ENCODE results near the gene FBXL4. TPM values are rescaled to one million over a fixed set of nuclear protein-coding genes. Genes with fewer than 3 reads are reported as not detected.
A peak's percentile ranks its signal among the peaks of the same experiment; 100 is the strongest.

FBXL4 gene
- total RNA-seq, 1 experiment from 2014 or later, result 5.1 TPM

DNA sequence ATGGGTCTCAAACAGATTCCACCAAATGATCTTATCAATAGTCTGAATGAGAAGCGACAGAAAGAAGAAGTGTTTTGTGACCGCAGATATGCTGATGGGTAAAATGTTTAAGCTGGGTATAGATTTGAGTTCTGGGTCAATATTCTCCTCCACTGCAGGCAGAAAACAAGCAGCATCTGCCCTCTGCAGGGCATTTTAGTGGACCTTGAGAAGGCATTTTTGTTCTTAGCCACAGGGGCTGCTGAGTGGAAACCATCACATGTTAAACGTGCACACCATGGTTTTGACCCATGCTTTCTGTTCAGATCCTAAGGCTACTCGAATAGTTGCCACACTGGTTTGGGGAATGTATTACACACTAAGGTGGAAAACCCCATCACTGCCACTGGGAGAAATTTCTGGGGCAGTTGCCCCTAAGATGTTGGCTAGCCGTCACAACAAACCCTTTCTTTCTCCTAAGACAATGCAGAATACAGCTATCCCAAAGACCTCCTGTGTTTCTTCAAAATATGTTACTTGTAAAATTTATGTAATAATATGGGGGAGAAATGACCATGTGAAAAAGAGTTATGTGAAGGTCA lies 107.9 kb downstream of the FBXL4 start:
- H4K20me1 ChIP-seq (ENCODE audit: control insufficient read depth, insufficient read depth, insufficient read length), result no peaks in the 10 kb centered on the region
- H3K79me1 ChIP-seq (ENCODE audit: insufficient read depth, low read depth, low read length, poor library complexity, severe bottlenecking), result no peaks in the 10 kb centered on the region
- no peaks in the 10 kb centered on the region for H3K9me3 ChIP-seq (ENCODE audit: control insufficient read depth, low read depth, low read length)
- H3K14ac ChIP-seq (ENCODE audit: insufficient read depth, low read length), result no peak overlapping the region
- H4K5ac ChIP-seq (ENCODE audit: insufficient read length, low read depth, low read length), result no peak overlapping the region
- H3K9ac ChIP-seq (ENCODE audit: extremely low read depth, insufficient read length, low read length), result no peak overlapping the region
- Mint-ChIP-seq H3K27me3 (ENCODE audit: low read depth) (peaks cover 98% of the 10 kb centered on the region), H3K4me3 (no peak overlapping the region), H3K36me3 (ENCODE audit: insufficient read depth in 1 of 3, low read depth in 3 of 3) (no peaks in the 10 kb centered on the region; a peak in 1 of 7 replicates), H3K27ac (no peak overlapping the region), H3K4me1 (peaks cover 29 to 50% of the 10 kb centered on the region in 2 experiments), H3K9me3 (no peaks in the 10 kb centered on the region; a peak in 1 of 5 replicates)
- no peak overlapping the region for H3K56ac ChIP-seq (ENCODE audit: insufficient read length, low read depth, low read length)
- H2BK120ac ChIP-seq (ENCODE audit: low read depth, low read length, poor library complexity, severe bottlenecking), result no peak overlapping the region
- H4K8ac ChIP-seq (replicated peaks; ENCODE audit: insufficient read length, low read depth, low read length), result no peak overlapping the region
- no peak overlapping the region for H2BK5ac ChIP-seq (ENCODE audit: insufficient read length, low read length)
- H3K4me2 ChIP-seq (ENCODE audit: insufficient read depth, insufficient read length, low read length), result no peak overlapping the region
- H2AK5ac ChIP-seq (ENCODE audit: insufficient read length, low read length), result no peak overlapping the region
- H3K4me1 ChIP-seq (ENCODE audit: insufficient read depth, low read length), result peaks cover 7% of the 10 kb centered on the region; the same call in 1 of the 2 replicates
- no peak overlapping the region for H3K4ac ChIP-seq (ENCODE audit: low read depth, low read length)
- DNase-seq, result no peak
- no peak overlapping the region for H2BK20ac ChIP-seq (ENCODE audit: low read depth, low read length, poor library complexity, severe bottlenecking)
- peaks cover 76% of the 10 kb centered on the region for H3K27me3 ChIP-seq (ENCODE audit: insufficient read depth, low read length)
- H3K23me2 ChIP-seq (ENCODE audit: insufficient read length, low read depth, low read length, poor library complexity, severe bottlenecking), result peaks cover 20% of the 10 kb centered on the region
- H3K18ac ChIP-seq (ENCODE audit: insufficient read length, low read depth, low read length), result no peak overlapping the region
- no peaks in the 10 kb centered on the region for H3K79me2 ChIP-seq (ENCODE audit: insufficient read depth, low read length)
- no peak overlapping the region for H3K27ac ChIP-seq (ENCODE audit: insufficient read length, low read depth, low read length)
- no peak overlapping the region for H4K91ac ChIP-seq (ENCODE audit: insufficient read length, low read depth, low read length)
- WGBS (ENCODE audit: extremely low coverage, insufficient read length, low lambda C conversion rate), result no CpG with 5 or more reads among the region's 5 CpGs
- no peak overlapping the region for H3K23ac ChIP-seq (ENCODE audit: insufficient read length, low read depth, low read length)
- H2BK12ac ChIP-seq (ENCODE audit: insufficient read length, low read depth, low read length), result no peak overlapping the region
- H3T11ph ChIP-seq (ENCODE audit: low read length), result no peak overlapping the region
- no peak overlapping the region for H2BK15ac ChIP-seq (ENCODE audit: low read depth, low read length)
- no peak overlapping the region for H2AFZ ChIP-seq (ENCODE audit: low read length)
- TF ChIP-seq, protein P1, sequence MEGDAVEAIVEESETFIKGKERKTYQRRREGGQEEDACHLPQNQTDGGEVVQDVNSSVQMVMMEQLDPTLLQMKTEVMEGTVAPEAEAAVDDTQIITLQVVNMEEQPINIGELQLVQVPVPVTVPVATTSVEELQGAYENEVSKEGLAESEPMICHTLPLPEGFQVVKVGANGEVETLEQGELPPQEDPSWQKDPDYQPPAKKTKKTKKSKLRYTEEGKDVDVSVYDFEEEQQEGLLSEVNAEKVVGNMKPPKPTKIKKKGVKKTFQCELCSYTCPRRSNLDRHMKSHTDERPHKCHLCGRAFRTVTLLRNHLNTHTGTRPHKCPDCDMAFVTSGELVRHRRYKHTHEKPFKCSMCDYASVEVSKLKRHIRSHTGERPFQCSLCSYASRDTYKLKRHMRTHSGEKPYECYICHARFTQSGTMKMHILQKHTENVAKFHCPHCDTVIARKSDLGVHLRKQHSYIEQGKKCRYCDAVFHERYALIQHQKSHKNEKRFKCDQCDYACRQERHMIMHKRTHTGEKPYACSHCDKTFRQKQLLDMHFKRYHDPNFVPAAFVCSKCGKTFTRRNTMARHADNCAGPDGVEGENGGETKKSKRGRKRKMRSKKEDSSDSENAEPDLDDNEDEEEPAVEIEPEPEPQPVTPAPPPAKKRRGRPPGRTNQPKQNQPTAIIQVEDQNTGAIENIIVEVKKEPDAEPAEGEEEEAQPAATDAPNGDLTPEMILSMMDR (conservative IDR thresholded peaks at IDR 0.05), result peak; percentile 71

All from H9 (cell line).